SK-N-SH treated with all-trans-retinoic acid at 6 μM for 48 hours (cell line): Measurements from ENCODE around the gene CTNND2.

ENCODE experiments used
- ARNTL ChIP-seq: fragments of 450-650 bp; formaldehyde crosslinking; IDR thresholded peaks from 2 replicates; pipeline ENCODE4 v1.5.0; 2020; ENCODE audit warnings: low read depth, mild to moderate bottlenecking, moderate library complexity, borderline replicate concordance
- CSRNP3 ChIP-seq: fragments of 250-450 bp; sonication (Bioruptor Pico); IDR thresholded peaks from 2 replicates; pipeline ENCODE4 v1.5.1; 2021; ENCODE audit warnings: mild to moderate bottlenecking, moderate library complexity
- ESRRG ChIP-seq: fragments of 250-450 bp; sonication (Bioruptor Pico); IDR thresholded peaks from 2 replicates; pipeline ENCODE4 v1.6.1; 2021; ENCODE audit warnings: mild to moderate bottlenecking
- OSR1 ChIP-seq: fragments of 250-450 bp; sonication (Bioruptor Pico); IDR thresholded peaks from 2 replicates; pipeline ENCODE4 v1.8.0; 2022; ENCODE audit warnings: moderate library complexity, mild to moderate bottlenecking, inconsistent platforms
- POU6F1 ChIP-seq: fragments of 250-450 bp; sonication (Bioruptor Pico); IDR thresholded peaks from 2 replicates; pipeline ENCODE4 v1.8.0; 2021; ENCODE audit warnings: low read depth, mild to moderate bottlenecking, moderate library complexity, borderline replicate concordance
- RARB ChIP-seq: fragments of 250-450 bp; sonication (Bioruptor Pico); IDR thresholded peaks from 2 replicates; pipeline ENCODE4 v1.8.0; 2021; ENCODE audit warnings: mild to moderate bottlenecking, moderate library complexity
- SNAI2 ChIP-seq: fragments of 250-450 bp; sonication (Bioruptor Pico); IDR thresholded peaks from 2 replicates; pipeline ENCODE4 v1.5.0; 2020; ENCODE audit warnings: mild to moderate bottlenecking, moderate library complexity
- TOX ChIP-seq: fragments of 250-450 bp; sonication (Bioruptor Pico); IDR thresholded peaks from 2 replicates; pipeline ENCODE4 v1.8.0; 2021; ENCODE audit warnings: mild to moderate bottlenecking, moderate library complexity, borderline replicate concordance
- ZC3H10 ChIP-seq: fragments of 250-450 bp; sonication (Bioruptor Pico); IDR thresholded peaks from 2 replicates; pipeline ENCODE4 v1.5.1; 2021; ENCODE audit warnings: mild to moderate bottlenecking, moderate library complexity
- ZFP3 ChIP-seq: fragments of 250-450 bp; sonication (Bioruptor Pico); IDR thresholded peaks from 2 replicates; pipeline ENCODE4 v1.5.0; 2020; ENCODE audit warnings: mild to moderate bottlenecking, moderate library complexity
- ZFP30 ChIP-seq: fragments of 450-650 bp; formaldehyde crosslinking; IDR thresholded peaks from 2 replicates; pipeline ENCODE4 v1.5.0; 2022; ENCODE audit warnings: mild to moderate bottlenecking, moderate library complexity
- ZNF70 ChIP-seq: fragments of 450-650 bp; formaldehyde crosslinking; IDR thresholded peaks from 2 replicates; pipeline ENCODE4 v1.5.0; 2020; ENCODE audit warnings: mild to moderate bottlenecking, moderate library complexity
- ZNF8 ChIP-seq: fragments of 450-650 bp; formaldehyde crosslinking; IDR thresholded peaks from 2 replicates; pipeline ENCODE4 v1.5.0; 2020; ENCODE audit warnings: mild to moderate bottlenecking, moderate library complexity
- TF ChIP-seq, protein P1 (sequence below): fragments of 250-450 bp; sonication (Bioruptor Pico); IDR thresholded peaks from 2 replicates; pipeline ENCODE4 v1.8.0; 2020; ENCODE audit warnings: mild to moderate bottlenecking, moderate library complexity, borderline replicate concordance

- TF ChIP-seq ZC3H10 (CRISPR knock-in tag) (no peak), SNAI2 (CRISPR knock-in tag) (no peak), ZFP30 (CRISPR knock-in tag) (no peak), CSRNP3 (CRISPR knock-in tag) (no peak), ZNF8 (CRISPR knock-in tag) (no peak), POU6F1 (no peak), TOX (CRISPR knock-in tag) (no peak), ZFP3 (CRISPR knock-in tag) (no peak), ESRRG (CRISPR knock-in tag) (no peak), ZNF70 (CRISPR knock-in tag) (no peak), RARB (CRISPR knock-in tag) (no peak), ARNTL (no peak), OSR1 (CRISPR knock-in tag) (no peak)
- TF ChIP-seq, protein P1, sequence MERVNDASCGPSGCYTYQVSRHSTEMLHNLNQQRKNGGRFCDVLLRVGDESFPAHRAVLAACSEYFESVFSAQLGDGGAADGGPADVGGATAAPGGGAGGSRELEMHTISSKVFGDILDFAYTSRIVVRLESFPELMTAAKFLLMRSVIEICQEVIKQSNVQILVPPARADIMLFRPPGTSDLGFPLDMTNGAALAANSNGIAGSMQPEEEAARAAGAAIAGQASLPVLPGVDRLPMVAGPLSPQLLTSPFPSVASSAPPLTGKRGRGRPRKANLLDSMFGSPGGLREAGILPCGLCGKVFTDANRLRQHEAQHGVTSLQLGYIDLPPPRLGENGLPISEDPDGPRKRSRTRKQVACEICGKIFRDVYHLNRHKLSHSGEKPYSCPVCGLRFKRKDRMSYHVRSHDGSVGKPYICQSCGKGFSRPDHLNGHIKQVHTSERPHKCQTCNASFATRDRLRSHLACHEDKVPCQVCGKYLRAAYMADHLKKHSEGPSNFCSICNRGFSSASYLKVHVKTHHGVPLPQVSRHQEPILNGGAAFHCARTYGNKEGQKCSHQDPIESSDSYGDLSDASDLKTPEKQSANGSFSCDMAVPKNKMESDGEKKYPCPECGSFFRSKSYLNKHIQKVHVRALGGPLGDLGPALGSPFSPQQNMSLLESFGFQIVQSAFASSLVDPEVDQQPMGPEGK (CRISPR knock-in tag): no peak
These were observed 123.5 kb downstream of the CTNND2 start for GRCh38 chr5:11780641-11781345.
